Liver (tissue), 9 donors: ENCODE measurements around the gene FILIP1. TPM values are rescaled to one million over a fixed set of nuclear protein-coding genes. Genes with fewer than 3 reads are reported as not detected.

Experiments used
- DNase-seq: peaks from one replicate; pipeline ENCODE4 v3.0.0-alpha.2; 2017; ENCODE audit warnings: low spot score
- H3K27ac ChIP-seq, 2 donors: one replicate each; pipeline ENCODE4 v1.7.0; 2013; ENCODE audit warnings: inconsistent platforms in 2 of 2, low read length in 2 of 2, control low read depth in 1 of 2, low read depth in 1 of 2, mild to moderate bottlenecking in 1 of 2
- H3K27me3 ChIP-seq, 4 donors: one replicate each; pipeline versions ENCODE4 v1.6.1 to v1.7.0; 2013; ENCODE audit warnings: low read length in 3 of 4, inconsistent platforms in 1 of 4, mild to moderate bottlenecking in 1 of 4, moderate library complexity in 1 of 4; ENCODE audit not compliant: control insufficient read depth in 4 of 4, insufficient read depth in 4 of 4
- H3K36me3 ChIP-seq, 4 donors: one replicate each; pipeline versions ENCODE4 v1.6.1 to v1.7.0; 2013; ENCODE audit warnings: low read length in 3 of 4, mild to moderate bottlenecking in 3 of 4, low read depth in 1 of 4, moderate library complexity in 1 of 4; ENCODE audit not compliant: control insufficient read depth in 4 of 4, insufficient read depth in 3 of 4
- H3K4me1 ChIP-seq, 4 donors: one replicate each; pipeline versions ENCODE4 v1.6.1 to v1.7.0; 2013; ENCODE audit warnings: low read length in 3 of 4, mild to moderate bottlenecking in 3 of 4, moderate library complexity in 1 of 4; ENCODE audit not compliant: control insufficient read depth in 4 of 4, insufficient read depth in 4 of 4
- H3K4me3 ChIP-seq, 3 donors: one replicate each; pipeline versions ENCODE4 v1.6.1 to v1.7.0; 2013; ENCODE audit warnings: low read length in 3 of 3, control low read depth in 1 of 3, low read depth in 1 of 3, mild to moderate bottlenecking in 1 of 3
- H3K9ac ChIP-seq, 2 donors: one replicate each; pipeline ENCODE4 v1.7.0; 2013; ENCODE audit warnings: low read length in 2 of 2, mild to moderate bottlenecking in 2 of 2, moderate library complexity in 2 of 2, control low read depth in 1 of 2, low read depth in 1 of 2
- H3K9me3 ChIP-seq, 4 donors: one replicate each; pipeline versions ENCODE4 v1.6.1 to v1.7.0; 2013; ENCODE audit warnings: low read length in 3 of 4; ENCODE audit not compliant: control insufficient read depth in 4 of 4
- FOXA2 ChIP-seq: IDR thresholded peaks from 2 replicates; pipeline ENCODE4 v1.6.1; 2016; ENCODE audit warnings: antibody characterized with exemption
- GABPA ChIP-seq, 2 donors: IDR thresholded peaks in 1 of 2; conservative IDR thresholded peaks in 1 of 2; 2 replicates each; pipeline ENCODE4 v1.6.1; 2016; ENCODE audit warnings: antibody characterized with exemption in 2 of 2, mild to moderate bottlenecking in 1 of 2, moderate library complexity in 1 of 2
- HNF4A ChIP-seq, 2 donors: conservative IDR thresholded peaks; 2 replicates each; pipeline ENCODE4 v1.6.1; 2016; ENCODE audit warnings: antibody characterized with exemption in 2 of 2, mild to moderate bottlenecking in 2 of 2
- HNF4G ChIP-seq: IDR thresholded peaks from 2 replicates; pipeline ENCODE4 v1.6.1; 2016; ENCODE audit warnings: antibody characterized with exemption
- JUND ChIP-seq, 2 donors: IDR thresholded peaks; 2 replicates each; pipeline ENCODE4 v1.6.1; 2016; ENCODE audit warnings: antibody characterized with exemption in 2 of 2
- NR2F2 ChIP-seq: IDR thresholded peaks from 2 replicates; pipeline ENCODE4 v1.6.1; 2016; ENCODE audit warnings: antibody characterized with exemption
- RXRA ChIP-seq, 2 donors: IDR thresholded peaks; 2 replicates each; pipeline ENCODE4 v1.6.1; 2017 to 2018; ENCODE audit warnings: antibody characterized with exemption in 2 of 2, mild to moderate bottlenecking in 1 of 2
- SP1 ChIP-seq: IDR thresholded peaks from 2 replicates; pipeline ENCODE4 v1.6.1; 2018; ENCODE audit warnings: antibody characterized with exemption, mild to moderate bottlenecking
- TAF1 ChIP-seq: conservative IDR thresholded peaks from 2 replicates; pipeline ENCODE4 v1.6.1; 2016; ENCODE audit warnings: antibody characterized with exemption, mild to moderate bottlenecking
- YY1 ChIP-seq: IDR thresholded peaks from 2 replicates; pipeline ENCODE4 v1.6.1; 2016; ENCODE audit warnings: antibody characterized with exemption, mild to moderate bottlenecking
- WGBS: extraction: QIAGEN DNeasy Blood & Tissue Kit; methylation state at CpG from one replicate; pipeline ENCODE4 v1.1.7; 2013; 5-methylcytosine and 5-hydroxymethylcytosine counted together
- polyA plus RNA-seq, 2 donors: library from polyadenylated mRNA; stranded (reverse) in 1 of 2; unstranded in 1 of 2; fragments of 200-250 nt in 1 of 2; fragments of >200 nt in 1 of 2; fragmentation: Nextera tagmentation in 1 of 2; extraction: Ambion mirVana in 1 of 2; gene quantifications; one replicate each; pipeline versions ENCODE4 v1.2.1 to v1.2.3, GENCODE V29; 2013 to 2015
- total RNA-seq, 2 donors: library from RNA; depleted of rRNA; stranded (reverse); fragments of >200 nt; gene quantifications; one replicate each; pipeline ENCODE4 v1.2.3, GENCODE V29; 2014
- TF ChIP-seq, protein P1 (sequence below): IDR thresholded peaks from 2 replicates; pipeline ENCODE4 v1.6.1; 2016; ENCODE audit warnings: antibody characterized with exemption
- TF ChIP-seq, protein P2 (sequence below): fragments of 150-350 bp; IDR thresholded peaks from 2 replicates; pipeline ENCODE4 v1.5.1; 2017; ENCODE audit warnings: improper control_type of control experiment, low read depth, low read length; ENCODE audit not compliant: missing input control
- TF ChIP-seq, protein P3 (sequence below): IDR thresholded peaks from 2 replicates; pipeline ENCODE4 v1.6.1; 2016; ENCODE audit warnings: antibody characterized with exemption
- TF ChIP-seq, protein P4 (sequence below): IDR thresholded peaks from 2 replicates; pipeline ENCODE4 v1.6.1; 2016; ENCODE audit warnings: antibody characterized with exemption, mild to moderate bottlenecking
- TF ChIP-seq, protein P5 (sequence below): IDR thresholded peaks from 2 replicates; pipeline ENCODE4 v1.6.1; 2016; ENCODE audit warnings: antibody characterized with exemption
- donor health status: healthy.
- donor health status: healthy.
- donor health status: healthy.
- donor health status: healthy.
- donor health status: healthy.

FILIP1 gene
- total and polyA plus RNA-seq, 4 donors = 0.70 to 2.8 (median 1.1) TPM

DNA sequence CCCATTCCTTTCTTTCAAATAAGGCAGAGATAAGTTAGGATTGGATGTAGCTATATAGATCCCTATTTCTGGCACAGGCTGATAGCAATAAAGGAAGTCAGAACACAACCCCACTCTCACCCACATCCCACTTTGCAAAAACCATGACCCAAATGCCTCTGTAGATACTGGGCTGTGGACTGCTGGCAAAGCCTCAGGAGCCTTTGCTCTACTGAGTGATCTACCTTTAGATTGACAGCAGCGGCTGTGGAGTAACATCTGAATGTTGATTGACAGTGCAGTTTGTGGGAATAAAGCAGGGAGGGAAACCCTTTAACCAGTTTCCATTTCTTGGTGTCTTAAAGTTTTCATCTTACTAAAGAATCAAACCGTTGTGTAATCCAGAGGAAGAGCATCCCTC lies 202.3 kb downstream of the FILIP1 start:
- no peak overlapping the region for H3K4me3 ChIP-seq
- H3K4me1 ChIP-seq = no peaks in the 10 kb centered on the region
- H3K27me3 ChIP-seq = no peaks in the 10 kb centered on the region
- peaks cover 0 to 3% (median 0%) of the 10 kb centered on the region in 4 donors for H3K36me3 ChIP-seq
- WGBS = 91% methylated on average over 2 of the region's 2 CpGs
- no peak overlapping the region for H3K27ac ChIP-seq
- no peak for DNase-seq
- TF ChIP-seq NR2F2 (no peak), FOXA2 (no peak), RXRA (IDR thresholded peaks at IDR 0.05) (no peak), HNF4G (no peak), JUND (IDR thresholded peaks at IDR 0.05) (no peak), HNF4A (conservative IDR thresholded peaks at IDR 0.05) (no peak), SP1 (no peak)
- TF ChIP-seq, protein P1, sequence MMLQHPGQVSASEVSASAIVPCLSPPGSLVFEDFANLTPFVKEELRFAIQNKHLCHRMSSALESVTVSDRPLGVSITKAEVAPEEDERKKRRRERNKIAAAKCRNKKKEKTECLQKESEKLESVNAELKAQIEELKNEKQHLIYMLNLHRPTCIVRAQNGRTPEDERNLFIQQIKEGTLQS = no peak
- TF ChIP-seq, protein P2, sequence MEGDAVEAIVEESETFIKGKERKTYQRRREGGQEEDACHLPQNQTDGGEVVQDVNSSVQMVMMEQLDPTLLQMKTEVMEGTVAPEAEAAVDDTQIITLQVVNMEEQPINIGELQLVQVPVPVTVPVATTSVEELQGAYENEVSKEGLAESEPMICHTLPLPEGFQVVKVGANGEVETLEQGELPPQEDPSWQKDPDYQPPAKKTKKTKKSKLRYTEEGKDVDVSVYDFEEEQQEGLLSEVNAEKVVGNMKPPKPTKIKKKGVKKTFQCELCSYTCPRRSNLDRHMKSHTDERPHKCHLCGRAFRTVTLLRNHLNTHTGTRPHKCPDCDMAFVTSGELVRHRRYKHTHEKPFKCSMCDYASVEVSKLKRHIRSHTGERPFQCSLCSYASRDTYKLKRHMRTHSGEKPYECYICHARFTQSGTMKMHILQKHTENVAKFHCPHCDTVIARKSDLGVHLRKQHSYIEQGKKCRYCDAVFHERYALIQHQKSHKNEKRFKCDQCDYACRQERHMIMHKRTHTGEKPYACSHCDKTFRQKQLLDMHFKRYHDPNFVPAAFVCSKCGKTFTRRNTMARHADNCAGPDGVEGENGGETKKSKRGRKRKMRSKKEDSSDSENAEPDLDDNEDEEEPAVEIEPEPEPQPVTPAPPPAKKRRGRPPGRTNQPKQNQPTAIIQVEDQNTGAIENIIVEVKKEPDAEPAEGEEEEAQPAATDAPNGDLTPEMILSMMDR = no peak
- H3K9me3 ChIP-seq = no peaks in the 10 kb centered on the region
- H3K9ac ChIP-seq = no peak overlapping the region

DNA sequence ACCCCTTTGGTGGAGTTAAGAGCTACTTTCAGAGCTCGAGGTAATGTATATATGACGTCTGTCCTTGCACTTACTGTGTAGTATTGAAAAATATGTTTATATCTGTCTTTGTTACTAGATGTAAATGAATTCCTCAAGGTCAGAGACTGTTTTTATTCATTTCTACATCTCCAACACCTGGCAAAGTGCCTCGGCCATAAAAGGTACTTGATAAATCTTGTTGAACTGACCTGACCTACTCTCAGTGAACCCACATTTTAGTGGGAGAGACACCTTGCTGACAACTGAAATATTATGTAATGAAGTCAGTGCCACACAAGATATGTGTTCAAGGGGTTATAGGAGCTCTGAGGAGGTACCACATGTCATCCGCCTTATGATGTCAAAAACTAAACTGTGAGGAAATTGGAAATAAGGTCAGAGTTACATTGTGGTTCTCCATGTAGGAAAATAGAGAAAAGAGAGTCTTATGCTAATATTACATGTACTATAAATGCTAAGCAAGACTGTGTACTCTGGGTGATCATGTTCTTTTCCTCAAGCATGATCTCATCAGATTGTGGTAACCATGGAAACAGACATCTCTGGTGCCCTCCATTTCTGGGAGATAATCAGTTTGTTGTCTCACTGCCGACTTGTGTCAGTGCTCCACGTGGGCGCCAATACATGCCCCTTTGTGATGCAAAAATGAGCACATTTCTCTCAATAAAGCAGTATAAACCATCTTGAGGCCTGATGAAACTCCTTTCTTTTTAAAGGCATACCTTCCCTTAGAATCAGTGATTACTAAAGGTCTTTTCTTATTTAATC lies 203.3 kb downstream of the FILIP1 start:
- H3K4me1 ChIP-seq = peaks cover 0 to 4% (median 4%) of the 10 kb centered on the region in 4 donors
- H3K36me3 ChIP-seq = peaks cover 0 to 3% (median 0%) of the 10 kb centered on the region in 4 donors
- DNase-seq = no peak
- TF ChIP-seq, protein P3, sequence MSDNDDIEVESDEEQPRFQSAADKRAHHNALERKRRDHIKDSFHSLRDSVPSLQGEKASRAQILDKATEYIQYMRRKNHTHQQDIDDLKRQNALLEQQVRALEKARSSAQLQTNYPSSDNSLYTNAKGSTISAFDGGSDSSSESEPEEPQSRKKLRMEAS = no peak
- TF ChIP-seq, protein P1 = no peak
- TF ChIP-seq, protein P4, sequence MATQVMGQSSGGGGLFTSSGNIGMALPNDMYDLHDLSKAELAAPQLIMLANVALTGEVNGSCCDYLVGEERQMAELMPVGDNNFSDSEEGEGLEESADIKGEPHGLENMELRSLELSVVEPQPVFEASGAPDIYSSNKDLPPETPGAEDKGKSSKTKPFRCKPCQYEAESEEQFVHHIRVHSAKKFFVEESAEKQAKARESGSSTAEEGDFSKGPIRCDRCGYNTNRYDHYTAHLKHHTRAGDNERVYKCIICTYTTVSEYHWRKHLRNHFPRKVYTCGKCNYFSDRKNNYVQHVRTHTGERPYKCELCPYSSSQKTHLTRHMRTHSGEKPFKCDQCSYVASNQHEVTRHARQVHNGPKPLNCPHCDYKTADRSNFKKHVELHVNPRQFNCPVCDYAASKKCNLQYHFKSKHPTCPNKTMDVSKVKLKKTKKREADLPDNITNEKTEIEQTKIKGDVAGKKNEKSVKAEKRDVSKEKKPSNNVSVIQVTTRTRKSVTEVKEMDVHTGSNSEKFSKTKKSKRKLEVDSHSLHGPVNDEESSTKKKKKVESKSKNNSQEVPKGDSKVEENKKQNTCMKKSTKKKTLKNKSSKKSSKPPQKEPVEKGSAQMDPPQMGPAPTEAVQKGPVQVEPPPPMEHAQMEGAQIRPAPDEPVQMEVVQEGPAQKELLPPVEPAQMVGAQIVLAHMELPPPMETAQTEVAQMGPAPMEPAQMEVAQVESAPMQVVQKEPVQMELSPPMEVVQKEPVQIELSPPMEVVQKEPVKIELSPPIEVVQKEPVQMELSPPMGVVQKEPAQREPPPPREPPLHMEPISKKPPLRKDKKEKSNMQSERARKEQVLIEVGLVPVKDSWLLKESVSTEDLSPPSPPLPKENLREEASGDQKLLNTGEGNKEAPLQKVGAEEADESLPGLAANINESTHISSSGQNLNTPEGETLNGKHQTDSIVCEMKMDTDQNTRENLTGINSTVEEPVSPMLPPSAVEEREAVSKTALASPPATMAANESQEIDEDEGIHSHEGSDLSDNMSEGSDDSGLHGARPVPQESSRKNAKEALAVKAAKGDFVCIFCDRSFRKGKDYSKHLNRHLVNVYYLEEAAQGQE = no peak
- TF ChIP-seq, protein P5, sequence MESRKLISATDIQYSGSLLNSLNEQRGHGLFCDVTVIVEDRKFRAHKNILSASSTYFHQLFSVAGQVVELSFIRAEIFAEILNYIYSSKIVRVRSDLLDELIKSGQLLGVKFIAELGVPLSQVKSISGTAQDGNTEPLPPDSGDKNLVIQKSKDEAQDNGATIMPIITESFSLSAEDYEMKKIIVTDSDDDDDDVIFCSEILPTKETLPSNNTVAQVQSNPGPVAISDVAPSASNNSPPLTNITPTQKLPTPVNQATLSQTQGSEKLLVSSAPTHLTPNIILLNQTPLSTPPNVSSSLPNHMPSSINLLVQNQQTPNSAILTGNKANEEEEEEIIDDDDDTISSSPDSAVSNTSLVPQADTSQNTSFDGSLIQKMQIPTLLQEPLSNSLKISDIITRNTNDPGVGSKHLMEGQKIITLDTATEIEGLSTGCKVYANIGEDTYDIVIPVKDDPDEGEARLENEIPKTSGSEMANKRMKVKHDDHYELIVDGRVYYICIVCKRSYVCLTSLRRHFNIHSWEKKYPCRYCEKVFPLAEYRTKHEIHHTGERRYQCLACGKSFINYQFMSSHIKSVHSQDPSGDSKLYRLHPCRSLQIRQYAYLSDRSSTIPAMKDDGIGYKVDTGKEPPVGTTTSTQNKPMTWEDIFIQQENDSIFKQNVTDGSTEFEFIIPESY = no peak
- TF ChIP-seq, protein P2 = no peak
- TF ChIP-seq YY1 = no peak
- no peak for TF ChIP-seq HNF4G
- no peak for TF ChIP-seq JUND (IDR thresholded peaks at IDR 0.05)
- no peak for TF ChIP-seq FOXA2
- TF ChIP-seq TAF1 = no peak
- TF ChIP-seq GABPA (IDR thresholded peaks at IDR 0.05 in 1 of 2, conservative IDR thresholded peaks at IDR 0.05 in 1 of 2) = no peak
- 83% methylated on average over 7 of the region's 7 CpGs for WGBS
- H3K4me3 ChIP-seq = no peak overlapping the region
- H3K27ac ChIP-seq = no peak overlapping the region
- H3K9me3 ChIP-seq = no peaks in the 10 kb centered on the region
- H3K9ac ChIP-seq = no peak overlapping the region
- H3K27me3 ChIP-seq = no peaks in the 10 kb centered on the region
